ENCODE data around the gene LRRC37B. TPM values are rescaled to one million over a fixed set of nuclear protein-coding genes. Genes with fewer than 3 reads are reported as not detected.
"Not testable (repeated sequence)": the region's sequence is repeated elsewhere in the genome, so short reads cannot be mapped to it uniquely, and the experiment has no call there.

Gene LRRC37B
- polyA plus RNA-seq, 1 donor from 2014 or later = 39.6 TPM

DNA sequence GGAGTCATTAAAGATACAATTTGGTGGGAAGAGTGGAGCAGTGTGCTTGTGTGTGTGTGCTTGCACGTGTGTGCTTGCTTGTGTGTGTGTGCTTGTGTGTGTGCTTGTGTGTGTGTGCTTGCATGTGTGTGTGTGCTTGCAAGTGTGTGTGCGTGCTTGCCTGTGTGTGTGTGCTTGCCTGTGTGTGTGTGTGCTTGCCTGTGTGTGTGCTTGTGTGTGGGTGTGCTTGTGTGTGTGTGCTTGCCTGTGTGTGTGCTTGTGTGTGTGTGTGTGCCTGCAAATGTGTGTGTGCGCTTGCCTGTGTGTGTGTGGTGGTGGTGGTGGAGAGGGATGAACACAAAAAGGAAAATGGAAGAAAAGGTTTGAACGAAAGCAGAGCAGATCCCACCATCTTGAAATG lies 20.1 kb downstream of the LRRC37B start:
- not testable (repeated sequence) for H3K4me2 ChIP-seq (ENCODE audit: low read length); H3K4me3 ChIP-seq (ENCODE audit: low read length); H3K9me2 ChIP-seq (ENCODE audit: insufficient read depth, low read length); H3K9me3 ChIP-seq (ENCODE audit: low read length); H3K79me2 ChIP-seq (replicated peaks; ENCODE audit: insufficient read depth, low read length); H3K9ac ChIP-seq (ENCODE audit: low read length); H2AFZ ChIP-seq (ENCODE audit: low read depth, low read length); H3K36me3 ChIP-seq (ENCODE audit: insufficient read depth, low read length); H4K20me1 ChIP-seq (ENCODE audit: insufficient read depth); H3F3A ChIP-seq (ENCODE audit: insufficient read depth, low read length, poor library complexity, severe bottlenecking); H3K27me3 ChIP-seq (ENCODE audit: insufficient read depth, low read depth, low read length); H3K27ac ChIP-seq (ENCODE audit: low read length)

DNA sequence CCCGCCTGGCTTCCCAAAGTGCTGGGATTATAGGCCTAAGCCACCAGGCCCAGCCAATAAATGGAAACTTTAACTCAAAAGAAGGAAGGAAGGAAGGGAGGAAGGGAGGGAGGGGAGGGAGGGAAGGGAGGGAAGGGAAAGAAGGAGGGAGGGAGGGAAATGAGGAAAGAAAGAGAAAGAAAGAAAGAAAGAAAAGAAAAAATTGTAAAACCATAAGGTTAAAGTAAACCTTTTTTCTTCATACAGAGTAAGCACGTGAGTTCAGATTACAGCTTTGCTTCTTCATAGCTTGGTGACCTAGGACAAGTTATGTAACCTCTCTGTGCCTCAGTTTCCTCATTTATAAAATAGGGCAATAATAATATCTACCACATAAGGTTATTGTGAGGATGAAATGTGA lies 26.0 kb downstream of the LRRC37B start:
- Histone ChIP-seq H3K9me3 (ENCODE audit: low read length) (no peaks in the 10 kb centered on the region), H3K27me3 (ENCODE audit: insufficient read depth, low read depth, low read length) (no peaks in the 10 kb centered on the region), H3K36me3 (ENCODE audit: insufficient read depth, low read length) (no peaks in the 10 kb centered on the region), H4K20me1 (ENCODE audit: insufficient read depth) (no peaks in the 10 kb centered on the region), H3K9me2 (ENCODE audit: insufficient read depth, low read length) (no peaks in the 10 kb centered on the region), H3K27ac (ENCODE audit: low read length) (no peak overlapping the region), H3K9ac (ENCODE audit: low read length) (no peak overlapping the region), H3K4me2 (ENCODE audit: low read length) (no peak overlapping the region), H3F3A (ENCODE audit: insufficient read depth, low read length, poor library complexity, severe bottlenecking) (no peaks in the 10 kb centered on the region), H2AFZ (ENCODE audit: low read depth, low read length) (no peak overlapping the region), H3K4me3 (ENCODE audit: low read length) (no peak overlapping the region), H3K79me2 (replicated peaks; ENCODE audit: insufficient read depth, low read length) (no peaks in the 10 kb centered on the region)
- no peak for TF ChIP-seq POLR2AphosphoS5 (IDR thresholded peaks at IDR 0.05)
- no peak for TF ChIP-seq TAF1 (IDR thresholded peaks at IDR 0.05; ENCODE audit: low read depth)
- no peak for TF ChIP-seq EZH2 (IDR thresholded peaks at IDR 0.05; ENCODE audit: borderline replicate concordance, insufficient read depth, low read length, poor library complexity, severe bottlenecking)
- no peak for TF ChIP-seq MXI1 (conservative IDR thresholded peaks at IDR 0.05; ENCODE audit: poor library complexity, severe bottlenecking)
- no peak for TF ChIP-seq RAD21 (conservative IDR thresholded peaks at IDR 0.05)
- TF ChIP-seq, protein P1, sequence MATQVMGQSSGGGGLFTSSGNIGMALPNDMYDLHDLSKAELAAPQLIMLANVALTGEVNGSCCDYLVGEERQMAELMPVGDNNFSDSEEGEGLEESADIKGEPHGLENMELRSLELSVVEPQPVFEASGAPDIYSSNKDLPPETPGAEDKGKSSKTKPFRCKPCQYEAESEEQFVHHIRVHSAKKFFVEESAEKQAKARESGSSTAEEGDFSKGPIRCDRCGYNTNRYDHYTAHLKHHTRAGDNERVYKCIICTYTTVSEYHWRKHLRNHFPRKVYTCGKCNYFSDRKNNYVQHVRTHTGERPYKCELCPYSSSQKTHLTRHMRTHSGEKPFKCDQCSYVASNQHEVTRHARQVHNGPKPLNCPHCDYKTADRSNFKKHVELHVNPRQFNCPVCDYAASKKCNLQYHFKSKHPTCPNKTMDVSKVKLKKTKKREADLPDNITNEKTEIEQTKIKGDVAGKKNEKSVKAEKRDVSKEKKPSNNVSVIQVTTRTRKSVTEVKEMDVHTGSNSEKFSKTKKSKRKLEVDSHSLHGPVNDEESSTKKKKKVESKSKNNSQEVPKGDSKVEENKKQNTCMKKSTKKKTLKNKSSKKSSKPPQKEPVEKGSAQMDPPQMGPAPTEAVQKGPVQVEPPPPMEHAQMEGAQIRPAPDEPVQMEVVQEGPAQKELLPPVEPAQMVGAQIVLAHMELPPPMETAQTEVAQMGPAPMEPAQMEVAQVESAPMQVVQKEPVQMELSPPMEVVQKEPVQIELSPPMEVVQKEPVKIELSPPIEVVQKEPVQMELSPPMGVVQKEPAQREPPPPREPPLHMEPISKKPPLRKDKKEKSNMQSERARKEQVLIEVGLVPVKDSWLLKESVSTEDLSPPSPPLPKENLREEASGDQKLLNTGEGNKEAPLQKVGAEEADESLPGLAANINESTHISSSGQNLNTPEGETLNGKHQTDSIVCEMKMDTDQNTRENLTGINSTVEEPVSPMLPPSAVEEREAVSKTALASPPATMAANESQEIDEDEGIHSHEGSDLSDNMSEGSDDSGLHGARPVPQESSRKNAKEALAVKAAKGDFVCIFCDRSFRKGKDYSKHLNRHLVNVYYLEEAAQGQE (IDR thresholded peaks at IDR 0.05; ENCODE audit: borderline replicate concordance) = no peak
- TF ChIP-seq, protein P2, sequence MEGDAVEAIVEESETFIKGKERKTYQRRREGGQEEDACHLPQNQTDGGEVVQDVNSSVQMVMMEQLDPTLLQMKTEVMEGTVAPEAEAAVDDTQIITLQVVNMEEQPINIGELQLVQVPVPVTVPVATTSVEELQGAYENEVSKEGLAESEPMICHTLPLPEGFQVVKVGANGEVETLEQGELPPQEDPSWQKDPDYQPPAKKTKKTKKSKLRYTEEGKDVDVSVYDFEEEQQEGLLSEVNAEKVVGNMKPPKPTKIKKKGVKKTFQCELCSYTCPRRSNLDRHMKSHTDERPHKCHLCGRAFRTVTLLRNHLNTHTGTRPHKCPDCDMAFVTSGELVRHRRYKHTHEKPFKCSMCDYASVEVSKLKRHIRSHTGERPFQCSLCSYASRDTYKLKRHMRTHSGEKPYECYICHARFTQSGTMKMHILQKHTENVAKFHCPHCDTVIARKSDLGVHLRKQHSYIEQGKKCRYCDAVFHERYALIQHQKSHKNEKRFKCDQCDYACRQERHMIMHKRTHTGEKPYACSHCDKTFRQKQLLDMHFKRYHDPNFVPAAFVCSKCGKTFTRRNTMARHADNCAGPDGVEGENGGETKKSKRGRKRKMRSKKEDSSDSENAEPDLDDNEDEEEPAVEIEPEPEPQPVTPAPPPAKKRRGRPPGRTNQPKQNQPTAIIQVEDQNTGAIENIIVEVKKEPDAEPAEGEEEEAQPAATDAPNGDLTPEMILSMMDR (IDR thresholded peaks at IDR 0.05; ENCODE audit: poor library complexity, severe bottlenecking) = no peak
- TF ChIP-seq SMC3 (conservative IDR thresholded peaks at IDR 0.05; ENCODE audit: poor library complexity) = no peak
- TF ChIP-seq EP300 (conservative IDR thresholded peaks at IDR 0.05; ENCODE audit: poor library complexity, severe bottlenecking) = no peak

DNA sequence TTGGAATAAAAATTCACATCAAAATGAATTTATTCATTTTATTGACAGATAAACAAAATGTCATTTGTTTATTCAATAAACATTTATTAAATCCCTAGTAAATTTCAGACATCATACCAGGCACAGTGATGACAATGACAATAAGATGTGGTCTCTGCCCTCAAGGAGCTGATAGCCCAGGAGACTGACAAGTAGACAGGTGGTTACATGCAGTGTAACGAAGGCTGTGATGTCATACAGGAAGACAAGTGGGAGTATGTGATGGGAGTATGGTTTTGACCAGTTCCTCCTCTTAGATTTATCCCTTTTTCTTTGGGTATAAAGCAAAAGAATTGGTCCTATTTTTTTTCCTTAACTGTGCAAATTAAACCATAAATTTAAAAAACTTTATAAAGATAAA lies 26.6 kb downstream of the LRRC37B start:
- H2AFZ ChIP-seq (ENCODE audit: low read depth, low read length); H3F3A ChIP-seq (ENCODE audit: insufficient read depth, low read length, poor library complexity, severe bottlenecking); H3K79me2 ChIP-seq (replicated peaks; ENCODE audit: insufficient read depth, low read length); H3K27ac ChIP-seq (ENCODE audit: low read length); H3K9ac ChIP-seq (ENCODE audit: low read length); H3K27me3 ChIP-seq (ENCODE audit: insufficient read depth, low read depth, low read length); H3K36me3 ChIP-seq (ENCODE audit: insufficient read depth, low read length); H4K20me1 ChIP-seq (ENCODE audit: insufficient read depth); H3K9me3 ChIP-seq (ENCODE audit: low read length); H3K4me2 ChIP-seq (ENCODE audit: low read length); H3K4me3 ChIP-seq (ENCODE audit: low read length); H3K9me2 ChIP-seq (ENCODE audit: insufficient read depth, low read length): not testable (repeated sequence)

DNA sequence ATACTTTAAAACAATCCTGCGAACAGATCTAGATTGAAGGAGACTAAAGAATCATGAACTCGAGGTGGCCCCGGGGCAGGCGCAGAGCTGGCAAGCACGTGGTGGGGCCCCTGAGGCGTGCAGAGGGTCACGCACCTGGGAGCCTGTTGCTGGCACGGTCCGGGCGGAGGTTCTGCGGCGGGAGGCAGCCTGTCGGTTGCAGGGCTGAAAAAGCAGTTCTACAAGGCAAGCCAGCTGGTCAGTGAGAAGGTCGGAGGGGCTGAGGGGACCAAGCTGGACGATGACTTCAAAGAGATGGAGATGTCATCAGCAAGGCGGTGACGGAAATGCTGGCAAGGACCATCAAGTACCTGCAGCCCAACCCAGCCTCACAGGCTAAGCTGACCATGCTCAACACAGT lies 33.1 kb downstream of the LRRC37B start:
- not testable (repeated sequence) for H3K79me2 ChIP-seq (replicated peaks; ENCODE audit: insufficient read depth, low read length); H3K27ac ChIP-seq (ENCODE audit: low read length); H4K20me1 ChIP-seq (ENCODE audit: insufficient read depth); H3F3A ChIP-seq (ENCODE audit: insufficient read depth, low read length, poor library complexity, severe bottlenecking); H3K4me3 ChIP-seq (ENCODE audit: low read length); H2AFZ ChIP-seq (ENCODE audit: low read depth, low read length); H3K9me2 ChIP-seq (ENCODE audit: insufficient read depth, low read length); H3K9me3 ChIP-seq (ENCODE audit: low read length); H3K36me3 ChIP-seq (ENCODE audit: insufficient read depth, low read length); H3K4me2 ChIP-seq (ENCODE audit: low read length); H3K27me3 ChIP-seq (ENCODE audit: insufficient read depth, low read depth, low read length); H3K9ac ChIP-seq (ENCODE audit: low read length)

DNA sequence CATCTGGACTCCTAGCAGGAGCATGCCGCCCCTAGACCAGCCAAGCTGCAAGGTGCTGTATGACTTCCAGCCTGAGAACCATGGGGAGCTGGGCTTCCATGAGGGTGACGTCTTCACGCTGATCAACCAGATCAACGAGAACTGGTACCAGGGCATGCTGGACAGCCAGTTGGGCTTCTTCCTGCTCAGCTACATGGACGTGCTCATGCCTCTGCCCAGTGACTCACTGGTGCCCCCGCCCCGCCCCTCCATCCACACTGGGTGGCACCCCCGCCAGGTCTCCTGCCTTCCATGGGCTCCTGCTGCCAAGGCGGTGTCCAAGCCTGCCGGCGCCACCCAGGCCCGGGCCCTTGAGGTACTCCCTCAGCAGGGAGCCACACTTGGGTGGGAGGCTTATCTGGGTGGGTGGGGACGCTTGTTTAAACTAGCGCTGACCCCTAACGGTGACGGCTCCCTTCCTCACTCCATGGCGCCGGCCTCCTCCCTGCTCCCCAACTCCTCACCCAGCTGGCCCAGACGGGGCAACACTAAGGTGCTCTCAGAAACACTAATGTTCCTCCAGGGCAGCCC lies 34.2 kb downstream of the LRRC37B start:
- H3K27me3 ChIP-seq (ENCODE audit: insufficient read depth, low read depth, low read length); H2AFZ ChIP-seq (ENCODE audit: low read depth, low read length); H3K9me3 ChIP-seq (ENCODE audit: low read length); H3K9me2 ChIP-seq (ENCODE audit: insufficient read depth, low read length); H3F3A ChIP-seq (ENCODE audit: insufficient read depth, low read length, poor library complexity, severe bottlenecking); H3K79me2 ChIP-seq (replicated peaks; ENCODE audit: insufficient read depth, low read length); H3K27ac ChIP-seq (ENCODE audit: low read length); H3K4me2 ChIP-seq (ENCODE audit: low read length); H3K36me3 ChIP-seq (ENCODE audit: insufficient read depth, low read length); H4K20me1 ChIP-seq (ENCODE audit: insufficient read depth); H3K4me3 ChIP-seq (ENCODE audit: low read length); H3K9ac ChIP-seq (ENCODE audit: low read length): not testable (repeated sequence)
